Body of pancreas (tissue), 4 donors: ENCODE data around the gene ZNF621. TPM values are rescaled to one million over a fixed set of nuclear protein-coding genes. Genes with fewer than 3 reads are reported as not detected.

Experiments used
- ATAC-seq: fragments of 150-250 bp; one replicate; pipeline ENCODE4 v1.9.1; 2016
- DNase-seq, 4 donors: peaks; one replicate each; pipeline ENCODE4 v3.0.0-alpha.2; 2019
- H3K27ac ChIP-seq, 4 donors: fragments of 200-600 bp; sonication (generic); 1 replicate in 3 of 4; 2 replicates in 1 of 4; pipeline versions ENCODE4 v1.5.1 to v1.6.1; 2016 to 2019; ENCODE audit warnings: mild to moderate bottlenecking in 1 of 4, mixed read lengths in 1 of 4, moderate library complexity in 1 of 4
- H3K27me3 ChIP-seq, 2 donors: fragments of 200-600 bp; sonication (generic); one replicate each; pipeline ENCODE4 v1.6.0; 2016; ENCODE audit warnings: mild to moderate bottlenecking in 1 of 2
- H3K36me3 ChIP-seq, 2 donors: fragments of 200-600 bp; sonication (generic); replicated peaks in 1 of 2; 2 replicates each; pipeline ENCODE4 v1.5.1; 2016; ENCODE audit warnings: low read depth in 2 of 2; ENCODE audit not compliant: insufficient read depth in 1 of 2
- H3K4me1 ChIP-seq: fragments of 200-600 bp; sonication (generic); one replicate; pipeline ENCODE4 v1.6.0; 2016
- H3K4me3 ChIP-seq, 2 donors: fragments of 200-600 bp; sonication (generic); 1 replicate in 1 of 2; 2 replicates in 1 of 2; pipeline ENCODE4 v1.5.1; 2016 to 2019
- H3K9me3 ChIP-seq, 3 donors: fragments of 200-600 bp; sonication (generic); 1 replicate in 2 of 3; 2 replicates in 1 of 3; pipeline ENCODE4 v1.5.1; 2016
- CTCF ChIP-seq, 7 experiments: fragments of 450-650 bp in 4 of 7; fragments of 200-600 bp in 3 of 7; sonication (generic) in 3 of 7; IDR thresholded peaks; one replicate each; pipeline ENCODE4 v1.5.1; 2016 to 2019; ENCODE audit warnings: antibody characterized with exemption in 7 of 7
- POLR2A ChIP-seq, 3 donors: fragments of 450-650 bp; IDR thresholded peaks; one replicate each; pipeline ENCODE4 v1.6.1; 2016; ENCODE audit warnings: antibody characterized with exemption in 3 of 3, mild to moderate bottlenecking in 2 of 3
- WGBS, 2 donors: methylation state at CpG; one replicate each; pipeline ENCODE4 v1.1.5; 2017; 5-methylcytosine and 5-hydroxymethylcytosine counted together
- intact Hi-C: fragments of 100-400 bp; cut with DNase I; formaldehyde crosslinking; loops from one replicate; pipeline ENCODE4 v1.15.1; 2023
- total RNA-seq, 2 donors: library from RNA; depleted of rRNA; stranded (reverse); fragments of >200 nt; gene quantifications; one replicate each; pipeline ENCODE4 v1.1.0, GENCODE V29; 2016

ZNF621 gene
- total RNA-seq, 2 donors from 2014 or later, result 13.2 to 14.0 TPM

DNA sequence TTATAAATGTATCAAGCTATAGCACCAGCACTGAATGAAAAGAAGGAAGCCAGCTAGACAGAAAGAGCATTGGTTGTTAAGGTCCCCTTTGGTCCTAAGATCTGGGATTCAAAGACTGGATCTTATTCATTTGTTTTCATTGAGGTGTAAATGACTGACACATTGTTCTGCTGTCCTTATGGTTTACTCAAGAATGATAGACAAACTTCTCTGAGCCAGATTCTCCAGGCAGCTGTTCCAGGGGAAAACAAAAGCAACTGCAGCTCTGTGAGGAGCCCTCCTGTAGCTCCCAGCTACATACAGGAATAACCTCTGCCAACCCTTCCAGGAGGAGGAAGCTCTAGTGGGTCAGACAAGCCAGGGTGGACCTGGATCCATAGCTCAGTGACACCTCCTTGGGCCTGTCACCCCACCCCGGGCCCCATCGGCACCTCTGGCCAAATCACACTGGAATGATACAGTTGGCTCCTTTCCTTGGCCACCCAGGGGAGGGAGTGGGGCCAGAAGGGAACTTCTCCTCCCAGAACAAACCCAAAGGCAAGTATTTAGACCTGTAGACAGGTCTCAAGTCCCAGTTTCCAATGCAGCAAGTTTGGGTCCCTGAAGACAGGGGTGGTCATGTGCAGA, 57.8 kb downstream of the ZNF621 start:
- ATAC-seq (no peak), DNase-seq (no peak)
- Histone ChIP-seq H3K4me1 (no peaks in the 10 kb centered on the region), H3K36me3 (no peaks in the 10 kb centered on the region), H3K9me3 (no peaks in the 10 kb centered on the region), H3K4me3 (no peak overlapping the region), H3K27me3 (no peaks in the 10 kb centered on the region), H3K27ac (no peak overlapping the region)
- intact Hi-C loops, result loop anchor here (5.0 kb wide), 2 partner anchors 620 to 1300 kb away; no protein-coding TSS in a partner anchor
- TF ChIP-seq POLR2A (IDR thresholded peaks at IDR 0.05), result no peak
- no peak for TF ChIP-seq CTCF (IDR thresholded peaks at IDR 0.05)
- WGBS, 2 donors, result 56 to 76% methylated on average over 2 of the region's 2 CpGs

GRCh38 chr3:40583691-40584090, 58.9 kb downstream of the ZNF621 start:
- ATAC-seq, result no peak
- no peak overlapping the region for H3K4me3 ChIP-seq
- no peak for TF ChIP-seq CTCF (IDR thresholded peaks at IDR 0.05)
- no peak for TF ChIP-seq POLR2A (IDR thresholded peaks at IDR 0.05)
- peak in 1 of 4 donors; percentile 11 for DNase-seq
- H3K36me3 ChIP-seq, result no peaks in the 10 kb centered on the region
- no peaks in the 10 kb centered on the region for H3K27me3 ChIP-seq
- H3K9me3 ChIP-seq, result no peaks in the 10 kb centered on the region
- H3K27ac ChIP-seq, result no peak overlapping the region
- no peaks in the 10 kb centered on the region for H3K4me1 ChIP-seq
- intact Hi-C loops, result loop anchor here (5.0 kb wide), 2 partner anchors 619 to 1299 kb away; no protein-coding TSS in a partner anchor
- WGBS, 2 donors, result 80 to 82% methylated on average over 6 to 7 of the region's 7 CpGs

- TF ChIP-seq CTCF (IDR thresholded peaks at IDR 0.05), result peak; percentile 87 to 95 (median 93)
- TF ChIP-seq POLR2A (IDR thresholded peaks at IDR 0.05), result no peak
- no peak overlapping the region for H3K4me3 ChIP-seq
- intact Hi-C loops, result loop anchor here (5.0 kb wide), 2 partner anchors 618 to 1298 kb away; no protein-coding TSS in a partner anchor
- H3K27ac ChIP-seq, result no peak overlapping the region
- WGBS, 2 donors, result 28 to 50% methylated on average over 9 to 15 of the region's 15 CpGs
- no peaks in the 10 kb centered on the region for H3K36me3 ChIP-seq
- ATAC-seq, result peak; percentile 90
- H3K9me3 ChIP-seq, result no peaks in the 10 kb centered on the region
- no peaks in the 10 kb centered on the region for H3K27me3 ChIP-seq
- H3K4me1 ChIP-seq, result no peaks in the 10 kb centered on the region
- peak; percentile 84 to 91 (median 86) for DNase-seq
Observed at GRCh38 chr3:40584625-40585189, 59.9 kb downstream of the ZNF621 start.

DNA sequence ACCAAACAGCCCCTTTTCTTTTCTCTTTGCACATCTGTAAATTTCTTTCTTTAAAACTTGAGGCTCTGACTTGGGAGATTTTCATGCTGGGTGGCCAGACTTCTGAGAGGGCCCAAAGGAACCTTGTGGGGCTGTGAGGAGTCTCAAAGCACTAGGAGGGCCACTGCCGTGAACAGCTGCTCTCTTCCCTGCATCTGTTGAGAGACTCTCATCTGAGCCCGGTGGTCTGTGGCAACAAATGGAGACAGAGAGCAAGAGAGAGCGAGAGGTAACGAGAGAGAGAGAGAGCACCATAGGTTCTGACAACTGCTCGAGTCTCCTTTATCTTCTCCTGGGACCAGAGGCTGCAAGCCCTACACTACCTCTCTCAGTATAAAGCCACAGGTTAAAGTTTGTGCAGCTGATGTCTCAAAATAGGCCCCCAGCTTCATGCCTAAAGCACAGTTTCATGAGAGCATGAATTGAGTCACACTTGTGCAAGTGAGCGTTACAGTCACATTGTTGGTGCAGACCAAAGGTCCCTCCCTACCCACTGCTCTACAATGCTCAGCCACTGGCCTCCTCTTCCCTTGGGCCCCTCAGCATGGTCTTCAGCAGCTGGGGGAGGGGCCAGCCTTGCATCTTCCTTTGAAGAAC, 60.7 kb downstream of the ZNF621 start:
- intact Hi-C loops, result no loop called here
- Histone ChIP-seq H3K9me3 (no peaks in the 10 kb centered on the region), H3K4me3 (no peak overlapping the region), H3K4me1 (no peaks in the 10 kb centered on the region), H3K27ac (no peak overlapping the region), H3K36me3 (no peaks in the 10 kb centered on the region), H3K27me3 (no peaks in the 10 kb centered on the region)
- TF ChIP-seq CTCF (IDR thresholded peaks at IDR 0.05), result no peak
- TF ChIP-seq POLR2A (IDR thresholded peaks at IDR 0.05), result no peak
- ATAC-seq (no peak), DNase-seq (no peak)
- WGBS, 2 donors, result 85 to 88% methylated on average over 6 of the region's 6 CpGs
